GM15510 (cell line): Measurements from ENCODE around the gene MYO1E.

ENCODE experiments used
- POLR2A ChIP-seq: IDR thresholded peaks from 3 replicates; pipeline ENCODE4 v1.6.1; 2011; ENCODE audit warnings: borderline replicate concordance; ENCODE audit not compliant: insufficient read length; ENCODE audit errors: extremely low read depth

The MYO1E gene

GRCh38 chr15:59199626-59200465 is 172.8 kb downstream of the MYO1E start:
- no peak for TF ChIP-seq POLR2A

DNA sequence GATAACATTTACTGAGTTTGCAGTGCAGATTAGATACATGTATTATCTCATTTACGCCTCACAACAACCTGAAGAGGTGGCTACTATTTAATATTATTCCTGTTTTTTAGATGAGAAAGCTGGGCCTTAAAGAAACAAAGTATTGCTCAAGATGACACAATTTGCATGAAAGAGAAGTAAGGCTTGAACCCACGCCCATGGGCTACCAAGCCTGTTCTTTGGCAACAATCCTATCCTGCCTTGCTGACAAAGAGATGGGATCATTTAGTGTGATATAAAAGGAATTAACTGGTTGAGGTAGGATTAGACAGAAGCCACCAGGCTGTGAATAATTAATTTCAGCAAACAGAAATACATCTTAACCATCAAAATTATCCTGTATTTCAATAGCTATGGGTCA is 175.2 kb downstream of the MYO1E start:
- no peak for TF ChIP-seq POLR2A

DNA sequence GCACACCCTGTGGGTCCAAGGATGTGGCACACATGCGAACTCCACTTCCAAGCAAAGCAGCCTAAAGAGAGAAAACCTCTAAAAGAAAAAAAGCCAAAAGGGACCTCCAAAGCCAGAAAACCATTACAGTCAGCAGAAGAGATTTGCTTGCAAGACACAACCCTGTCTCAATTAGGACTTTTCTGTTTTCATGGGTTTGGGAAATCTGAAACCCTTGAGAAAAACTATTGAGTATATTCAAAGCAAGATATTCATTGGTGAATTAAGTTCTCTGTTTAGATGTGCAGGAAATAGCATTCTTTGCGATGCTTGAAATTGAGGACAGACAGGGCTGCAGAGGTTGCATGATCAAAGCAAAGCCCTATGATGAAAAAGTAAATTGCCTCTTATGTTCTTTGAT is 176.3 kb downstream of the MYO1E start:
- TF ChIP-seq POLR2A = no peak

DNA sequence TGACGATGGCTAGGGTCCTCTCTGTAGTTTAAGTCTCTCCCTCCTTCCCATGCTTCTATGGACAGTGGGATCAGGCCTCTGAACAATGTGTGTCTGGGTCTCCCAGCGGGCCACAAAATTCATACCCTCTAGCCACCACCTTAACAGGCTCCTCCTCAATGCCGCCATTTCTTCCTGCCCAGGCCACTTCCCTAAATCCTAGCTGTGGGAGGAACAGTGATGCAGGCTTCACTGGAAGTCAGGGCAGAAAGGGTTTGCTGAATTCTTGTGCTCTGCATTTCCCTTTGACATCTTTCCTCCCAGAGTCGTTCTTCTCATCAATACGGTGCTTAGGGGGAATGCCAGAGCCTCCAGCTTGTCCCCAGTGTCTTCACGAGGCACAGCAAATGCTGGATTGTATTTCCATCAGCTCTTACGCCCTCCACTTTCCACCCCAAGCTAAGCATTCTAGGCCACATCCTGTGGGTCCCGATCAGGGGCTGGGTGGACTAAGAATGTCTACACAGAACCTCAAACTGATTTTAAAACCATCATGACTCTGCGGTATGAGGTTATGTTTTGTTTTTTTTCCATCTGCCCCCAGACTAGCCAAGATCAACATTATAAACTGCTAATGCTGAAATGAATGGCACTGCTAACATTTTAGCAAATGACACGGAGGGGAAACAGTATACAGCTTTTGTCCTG is 177.9 kb downstream of the MYO1E start:
- no peak for TF ChIP-seq POLR2A

- TF ChIP-seq POLR2A = no peak
These were observed 180.8 kb downstream of the MYO1E start for GRCh38 chr15:59191855-59192237.

GRCh38 chr15:59190291-59190690 is 182.4 kb downstream of the MYO1E start:
- no peak for TF ChIP-seq POLR2A

GRCh38 chr15:59189241-59189640 is 183.4 kb downstream of the MYO1E start:
- TF ChIP-seq POLR2A = no peak

DNA sequence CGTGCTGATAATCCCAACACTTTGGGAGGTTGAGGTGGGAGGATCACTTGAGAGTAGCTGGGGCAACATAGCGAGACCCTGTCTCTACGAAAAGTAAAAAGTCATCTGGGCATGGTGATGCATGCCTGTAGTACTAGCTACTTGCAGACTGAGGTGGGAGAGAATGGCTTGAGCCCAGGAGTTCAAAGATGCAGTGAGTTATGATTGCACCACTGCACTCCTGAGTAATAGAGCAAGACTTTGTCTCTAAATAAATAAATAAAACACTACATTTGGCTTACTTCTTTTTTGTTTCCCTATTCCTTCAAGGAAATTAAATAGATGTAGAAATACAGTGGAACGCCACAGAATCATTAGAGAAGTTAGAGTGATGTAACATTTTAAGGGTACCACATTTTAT is 186.2 kb downstream of the MYO1E start:
- TF ChIP-seq POLR2A = no peak

DNA sequence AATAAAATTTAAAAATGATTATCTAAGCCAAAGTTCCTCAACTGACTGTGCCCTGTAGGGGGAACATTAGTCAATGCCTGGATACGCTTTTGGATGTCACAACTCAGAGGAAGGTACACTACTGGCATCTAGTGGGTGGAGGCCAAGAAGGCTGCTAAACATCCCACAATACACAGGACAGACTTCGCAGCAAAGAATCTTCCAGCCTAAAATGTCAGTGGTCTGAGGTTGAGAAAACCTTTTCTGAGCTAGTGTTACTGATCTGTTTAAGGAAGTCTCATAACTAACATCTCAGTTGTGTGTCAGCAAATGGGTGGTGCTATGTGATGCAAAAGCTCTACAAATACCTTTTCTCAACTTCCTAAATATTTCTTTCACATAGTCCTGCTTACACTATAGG is 186.9 kb downstream of the MYO1E start:
- TF ChIP-seq POLR2A = no peak

DNA sequence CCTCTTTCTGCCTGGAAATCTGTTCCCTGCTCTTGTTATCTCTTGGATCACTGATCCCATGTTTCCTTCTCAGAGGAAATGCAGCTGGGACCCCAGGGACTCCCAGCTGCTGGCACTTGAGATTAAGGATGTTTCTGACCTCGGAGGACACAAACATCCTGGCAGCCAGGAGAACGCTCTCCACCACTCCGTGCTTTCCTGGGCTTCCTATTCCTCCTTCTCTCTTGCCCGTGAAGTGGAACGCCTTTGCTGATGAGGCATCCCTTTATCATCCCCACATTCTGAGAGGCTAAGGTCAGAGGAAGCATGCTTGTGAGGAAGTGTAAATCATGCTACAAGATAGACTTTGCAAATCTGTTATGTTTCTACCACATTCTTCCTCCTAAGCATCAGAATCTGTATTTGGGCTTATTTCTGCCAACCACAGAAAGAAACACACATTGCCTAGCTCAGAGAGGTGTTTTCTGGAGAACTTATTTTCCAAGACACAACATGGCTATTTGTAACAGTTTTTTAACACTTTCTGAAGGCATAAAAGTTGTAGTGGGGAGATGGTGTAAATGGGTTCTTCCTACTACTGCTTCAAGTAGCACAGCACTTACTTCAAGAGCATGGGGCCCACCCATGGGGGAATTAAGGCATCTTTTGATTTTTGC is 191.6 kb downstream of the MYO1E start:
- TF ChIP-seq POLR2A = no peak

GRCh38 chr15:59179717-59180116 is 193.0 kb downstream of the MYO1E start:
- TF ChIP-seq POLR2A = no peak

GRCh38 chr15:59178151-59178695 is 194.4 kb downstream of the MYO1E start:
- TF ChIP-seq POLR2A = no peak

- TF ChIP-seq POLR2A = no peak
These were observed 195.4 kb downstream of the MYO1E start for GRCh38 chr15:59177317-59177660.

DNA sequence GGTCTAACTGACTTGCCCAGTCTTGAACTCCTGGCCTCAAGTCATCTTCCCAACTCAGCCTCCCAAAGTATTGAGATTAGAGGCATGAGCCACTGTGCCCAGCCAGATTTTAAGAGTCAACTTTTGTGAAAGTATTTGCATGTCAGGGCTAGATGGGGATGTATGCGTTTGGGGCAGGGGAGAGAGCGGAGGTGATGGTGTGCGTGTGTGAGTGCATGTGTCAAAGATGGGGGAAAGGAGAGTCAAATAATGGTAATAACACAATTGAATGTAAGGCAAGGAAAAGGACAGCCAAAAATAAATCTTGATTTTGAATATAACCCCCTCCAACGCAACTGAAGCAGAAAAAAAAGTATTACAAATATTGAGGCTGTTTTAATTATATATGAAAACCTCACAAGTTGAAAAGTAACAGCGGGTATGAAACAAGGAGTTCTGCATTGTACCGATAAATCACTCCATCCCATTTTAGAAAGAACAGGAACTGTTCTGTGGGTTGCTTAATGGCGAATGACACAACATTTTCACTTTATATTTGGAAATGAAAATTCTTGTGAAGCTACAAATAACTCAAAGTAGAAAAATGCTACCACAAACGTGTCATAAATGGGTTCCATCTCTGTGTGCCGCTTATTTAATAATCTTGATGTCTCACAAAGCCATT is 195.9 kb downstream of the MYO1E start:
- no peak for TF ChIP-seq POLR2A
